Activated CD4-positive, alpha-beta memory T cell treated with anti-CD3 and anti-CD28 coated beads, Interleukin-2, amount 10 ng/mL, durations not matched to agents 7 days and 5 days (primary cell): ENCODE results near the gene LPCAT4. TPM values are rescaled to one million over a fixed set of nuclear protein-coding genes. Genes with fewer than 3 reads are reported as not detected.

Experiments used
- CTCF ChIA-PET: fragments of 350-600 bp; sonication (Branson Sonifier 250); formaldehyde crosslinking; loops from one replicate; lab custom pipeline; 2021; ENCODE audit warnings: antibody characterized with exemption, inconsistent platforms; lab: Charles Lee
- POLR2A ChIA-PET: fragments of 350-600 bp; sonication (Branson Sonifier 250); formaldehyde crosslinking; loops from one replicate; lab custom pipeline; 2021; ENCODE audit warnings: antibody characterized with exemption; lab: Charles Lee
- DNase-seq: peaks from one replicate; pipeline ENCODE4 v3.0.0-alpha.2; 2020
- H3K27ac Mint-ChIP-seq: one replicate; pipeline ENCODE4 v1.8.0; 2021; ENCODE audit warnings: mild to moderate bottlenecking, mixed read lengths
- H3K27me3 Mint-ChIP-seq: one replicate; pipeline ENCODE4 v1.8.0; 2021; ENCODE audit warnings: mixed read lengths
- H3K36me3 Mint-ChIP-seq: one replicate; pipeline ENCODE4 v1.8.0; 2021; ENCODE audit warnings: low read depth, mixed read lengths
- H3K4me1 Mint-ChIP-seq: one replicate; pipeline ENCODE4 v1.8.0; 2021; ENCODE audit warnings: mixed read lengths
- H3K4me3 Mint-ChIP-seq: one replicate; pipeline ENCODE4 v1.8.0; 2021; ENCODE audit warnings: mild to moderate bottlenecking, mixed read lengths
- H3K9me3 Mint-ChIP-seq: one replicate; pipeline ENCODE4 v1.8.0; 2021; ENCODE audit warnings: mixed read lengths
- total RNA-seq, 2 experiments: library from RNA; stranded (reverse); gene quantifications; one replicate each; pipeline ENCODE4 v1.2.3, GENCODE V29; 2021

LPCAT4 gene
- total RNA-seq, 2 experiments from 2014 or later, result 109 to 117 TPM

- Mint-ChIP-seq H3K9me3 (no peaks in the 10 kb centered on the region), H3K27me3 (no peaks in the 10 kb centered on the region), H3K27ac (peak overlapping the region; percentile 75), H3K4me1 (peaks cover 79% of the 10 kb centered on the region), H3K4me3 (no peak overlapping the region), H3K36me3 (peaks cover 12% of the 10 kb centered on the region)
- DNase-seq, result no peak
- ChIA-PET CTCF (interaction anchor here (1.1 to 2.8 kb wide), 2 partner anchors 35 to 92 kb away, joined by 5 to 10 read pairs; partner anchors contain the start of gene LPCAT4), POLR2A (interaction anchor here (1.4 kb wide), 1 partner anchor 14 kb away, joined by 4 read pairs; no protein-coding TSS in a partner anchor)
These were observed 34.4 kb downstream of the LPCAT4 start for GRCh38 chr15:34332553-34333120.

DNA sequence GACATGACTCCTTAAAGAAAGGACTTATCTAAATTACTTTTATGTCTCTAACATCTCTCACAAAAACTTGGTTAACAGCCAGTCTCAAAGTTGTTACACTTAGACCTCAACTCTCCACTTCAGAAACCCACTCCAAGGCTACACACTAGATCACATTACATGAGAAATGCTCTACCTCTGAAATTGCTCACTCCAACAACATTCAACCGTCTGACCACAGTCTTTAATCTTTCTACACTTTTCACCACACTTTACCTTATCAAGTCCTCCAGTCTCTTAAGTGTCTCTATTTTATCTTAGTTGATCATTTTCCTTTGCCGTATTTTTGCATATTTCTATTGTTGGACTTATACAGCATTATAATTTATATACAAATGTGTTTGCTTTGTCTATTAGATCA, 35.2 kb downstream of the LPCAT4 start:
- DNase-seq, result no peak
- H3K36me3 Mint-ChIP-seq, result peaks cover 10% of the 10 kb centered on the region
- peak overlapping the region; percentile 75 for H3K27ac Mint-ChIP-seq
- no peaks in the 10 kb centered on the region for H3K9me3 Mint-ChIP-seq
- ChIA-PET POLR2A (no interaction called here), CTCF (interaction anchor here (1.6 to 2.8 kb wide), 2 partner anchors 36 to 256 kb away, joined by 7 to 10 read pairs; partner anchors contain the start of gene LPCAT4)
- peak overlapping the region; percentile 0 for H3K4me3 Mint-ChIP-seq
- H3K27me3 Mint-ChIP-seq, result no peaks in the 10 kb centered on the region
- peaks cover 83% of the 10 kb centered on the region for H3K4me1 Mint-ChIP-seq

- H3K27ac Mint-ChIP-seq, result no peak overlapping the region
- CTCF ChIA-PET, result interaction anchor here (1.0 to 4.6 kb wide), 8 partner anchors 8 to 258 kb away, joined by 3 to 31 read pairs (median 10); partner anchors contain the start of genes KATNBL1, LPCAT4, NOP10 and NUTM1
- H3K4me3 Mint-ChIP-seq, result no peak overlapping the region
- peaks cover 10% of the 10 kb centered on the region for H3K36me3 Mint-ChIP-seq
- POLR2A ChIA-PET, result interaction anchor here (0.6 to 7.0 kb wide), 4 partner anchors 7 to 37 kb away, joined by 4 to 79 read pairs (median 16); partner anchors contain the start of genes LPCAT4, NOP10, NUTM1 and SLC12A6
- H3K4me1 Mint-ChIP-seq, result peaks cover 74% of the 10 kb centered on the region
- no peaks in the 10 kb centered on the region for H3K27me3 Mint-ChIP-seq
- no peaks in the 10 kb centered on the region for H3K9me3 Mint-ChIP-seq
- DNase-seq, result no peak
These were observed 36.7 kb downstream of the LPCAT4 start for GRCh38 chr15:34330279-34330678.

DNA sequence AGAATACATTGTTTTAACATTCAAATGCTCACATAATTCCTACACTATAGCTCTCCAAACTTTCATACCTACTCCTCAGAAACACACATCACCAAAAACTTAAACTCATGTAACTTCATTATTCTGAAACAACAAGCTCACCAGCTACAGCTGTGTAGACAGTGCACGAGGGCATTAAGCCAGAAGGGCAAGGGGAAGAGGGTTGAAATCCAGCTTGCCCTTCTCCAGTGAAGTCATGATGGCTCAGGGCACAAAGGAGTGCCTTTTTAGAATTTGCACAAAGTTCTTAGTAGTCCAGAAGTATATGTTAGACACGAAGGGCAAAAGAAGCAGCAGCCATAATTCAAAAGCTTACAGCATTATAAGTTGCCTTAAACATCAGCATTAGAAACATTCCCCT, 38.0 kb downstream of the LPCAT4 start:
- POLR2A ChIA-PET, result interaction anchor here (1.4 to 7.0 kb wide), 6 partner anchors 8 to 254 kb away, joined by 5 to 79 read pairs (median 13); partner anchors contain the start of genes GOLGA8B, LPCAT4, NOP10 and NUTM1

DNA sequence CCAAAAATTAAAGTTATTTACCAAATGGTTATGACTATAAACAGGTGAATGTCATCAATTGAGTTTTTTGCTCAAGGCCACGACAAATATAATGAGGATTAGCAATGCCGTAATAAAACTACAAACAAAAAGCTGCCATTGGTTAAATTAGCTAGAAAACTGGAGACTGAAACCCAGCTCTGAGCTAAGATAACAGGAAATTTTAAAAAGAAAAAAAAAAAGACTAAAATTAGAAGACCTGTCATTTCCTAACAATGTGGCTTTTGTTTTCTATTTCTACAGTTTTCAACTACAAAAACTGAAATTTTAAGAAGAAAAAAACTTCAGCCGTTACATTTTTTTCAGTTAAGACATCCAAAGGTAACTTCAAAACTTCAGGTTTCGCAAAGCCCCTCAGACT, 39.1 kb downstream of the LPCAT4 start:
- CTCF ChIA-PET, result interaction anchor here (0.6 to 4.6 kb wide), 8 partner anchors 10 to 246 kb away, joined by 3 to 31 read pairs (median 8); partner anchors contain the start of genes KATNBL1, LPCAT4, NOP10 and NUTM1
- H3K4me1 Mint-ChIP-seq, result peaks cover 56% of the 10 kb centered on the region
- H3K9me3 Mint-ChIP-seq, result no peaks in the 10 kb centered on the region
- H3K27me3 Mint-ChIP-seq, result no peaks in the 10 kb centered on the region
- POLR2A ChIA-PET, result interaction anchor here (0.6 to 7.0 kb wide), 8 partner anchors 9 to 264 kb away, joined by 3 to 79 read pairs (median 8); partner anchors contain the start of genes GOLGA8B, LPCAT4, NOP10 and NUTM1
- peak overlapping the region; percentile 6 for H3K4me3 Mint-ChIP-seq
- H3K36me3 Mint-ChIP-seq, result peaks cover 12% of the 10 kb centered on the region
- DNase-seq, result no peak
- H3K27ac Mint-ChIP-seq, result peak overlapping the region; percentile 76

More for the DNA sequence above, 38.0 kb downstream of the LPCAT4 start:
- CTCF ChIA-PET, result interaction anchor here (0.7 to 4.6 kb wide), 8 partner anchors 9 to 119 kb away, joined by 3 to 31 read pairs (median 12); partner anchors contain the start of genes KATNBL1, LPCAT4, NOP10 and NUTM1
- Mint-ChIP-seq H3K9me3 (no peaks in the 10 kb centered on the region), H3K4me3 (no peak overlapping the region), H3K27me3 (no peaks in the 10 kb centered on the region), H3K4me1 (peaks cover 64% of the 10 kb centered on the region), H3K36me3 (peaks cover 10% of the 10 kb centered on the region), H3K27ac (peak overlapping the region; percentile 60)
- no peak for DNase-seq

- CTCF ChIA-PET, result interaction anchor here (0.8 to 1.9 kb wide), 2 partner anchors 42 to 83 kb away, joined by 3 to 5 read pairs; partner anchors contain the start of gene LPCAT4
- POLR2A ChIA-PET, result interaction anchor here (1.5 to 7.0 kb wide), 2 partner anchors 9 to 12 kb away, joined by 3 to 79 read pairs; partner anchors contain the start of gene SLC12A6
- DNase-seq, result no peak
- H3K4me1 Mint-ChIP-seq, result peaks cover 38% of the 10 kb centered on the region
- no peaks in the 10 kb centered on the region for H3K27me3 Mint-ChIP-seq
- no peak overlapping the region for H3K4me3 Mint-ChIP-seq
- peaks cover 3% of the 10 kb centered on the region for H3K36me3 Mint-ChIP-seq
- no peaks in the 10 kb centered on the region for H3K9me3 Mint-ChIP-seq
- no peak overlapping the region for H3K27ac Mint-ChIP-seq
These were observed 41.6 kb downstream of the LPCAT4 start for GRCh38 chr15:34325368-34325767.

DNA sequence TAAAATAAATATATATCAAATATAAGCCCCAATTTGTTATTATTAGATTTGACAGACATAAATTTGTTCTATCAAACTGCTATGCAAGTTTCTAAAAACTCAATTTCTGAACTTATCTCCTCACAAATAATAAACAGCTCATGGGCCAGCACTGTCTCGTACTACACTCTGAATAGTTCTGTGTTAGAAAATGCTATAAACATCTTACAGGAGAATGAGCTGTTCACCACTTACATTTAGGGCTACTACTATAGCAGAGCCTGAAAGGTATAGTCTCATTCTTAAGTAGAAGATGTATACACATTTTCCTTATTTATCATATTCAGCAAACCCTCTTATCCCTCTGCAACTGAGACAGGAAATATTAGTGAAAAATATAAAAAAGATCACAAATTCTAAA, 42.1 kb downstream of the LPCAT4 start:
- no peaks in the 10 kb centered on the region for H3K9me3 Mint-ChIP-seq
- H3K4me1 Mint-ChIP-seq, result peaks cover 38% of the 10 kb centered on the region
- ChIA-PET POLR2A (interaction anchor here (1.5 to 7.0 kb wide), 2 partner anchors 8 to 12 kb away, joined by 3 to 79 read pairs; partner anchors contain the start of gene SLC12A6), CTCF (interaction anchor here (1.9 kb wide), 1 partner anchor 43 kb away, joined by 5 read pairs; the partner anchor contains the start of gene LPCAT4)
- no peak overlapping the region for H3K4me3 Mint-ChIP-seq
- no peaks in the 10 kb centered on the region for H3K27me3 Mint-ChIP-seq
- H3K27ac Mint-ChIP-seq, result no peak overlapping the region
- DNase-seq, result no peak
- peaks cover 6% of the 10 kb centered on the region for H3K36me3 Mint-ChIP-seq

DNA sequence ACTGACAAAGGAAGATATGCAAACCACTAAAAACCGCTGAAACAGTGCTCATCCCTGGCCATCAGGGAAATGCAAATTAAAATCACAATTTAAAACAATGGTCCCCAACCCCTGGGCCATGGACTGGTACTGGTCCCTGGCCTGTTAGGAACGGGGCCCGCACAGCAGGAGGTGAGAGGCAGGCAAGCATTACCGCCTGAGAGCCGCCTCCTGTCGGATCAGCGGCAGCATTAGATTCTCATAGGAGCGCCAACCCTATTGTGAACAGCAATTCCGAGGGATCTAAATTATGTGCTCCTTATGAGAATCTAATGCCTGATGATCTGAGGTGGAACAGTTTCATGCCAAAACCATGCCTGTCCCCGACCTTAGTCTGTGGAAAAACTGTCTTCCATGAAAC, 43.8 kb downstream of the LPCAT4 start:
- CTCF ChIA-PET, result no interaction called here
- H3K4me1 Mint-ChIP-seq, result peaks cover 33% of the 10 kb centered on the region
- H3K36me3 Mint-ChIP-seq, result peaks cover 6% of the 10 kb centered on the region
- no peak for DNase-seq
- no peak overlapping the region for H3K4me3 Mint-ChIP-seq
- no peak overlapping the region for H3K27ac Mint-ChIP-seq
- no peaks in the 10 kb centered on the region for H3K27me3 Mint-ChIP-seq
- POLR2A ChIA-PET, result no interaction called here
- H3K9me3 Mint-ChIP-seq, result no peaks in the 10 kb centered on the region

GRCh38 chr15:34318277-34319079, 48.5 kb downstream of the LPCAT4 start:
- ChIA-PET POLR2A (interaction anchor here (1.0 to 2.8 kb wide), 7 partner anchors 11 to 217 kb away, joined by 3 to 25 read pairs (median 4); partner anchors contain the start of genes EMC7, KATNBL1, LPCAT4 and NOP10), CTCF (interaction anchor here (0.7 to 2.2 kb wide), 6 partner anchors 10 to 118 kb away, joined by 3 to 16 read pairs (median 4); partner anchors contain the start of genes NOP10 and NUTM1)
- Mint-ChIP-seq H3K4me3 (peak overlapping the region; percentile 81), H3K27me3 (no peaks in the 10 kb centered on the region), H3K36me3 (peaks cover 15% of the 10 kb centered on the region), H3K4me1 (peaks cover 26% of the 10 kb centered on the region), H3K9me3 (no peaks in the 10 kb centered on the region), H3K27ac (peak overlapping the region; percentile 60)
- no peak for DNase-seq

DNA sequence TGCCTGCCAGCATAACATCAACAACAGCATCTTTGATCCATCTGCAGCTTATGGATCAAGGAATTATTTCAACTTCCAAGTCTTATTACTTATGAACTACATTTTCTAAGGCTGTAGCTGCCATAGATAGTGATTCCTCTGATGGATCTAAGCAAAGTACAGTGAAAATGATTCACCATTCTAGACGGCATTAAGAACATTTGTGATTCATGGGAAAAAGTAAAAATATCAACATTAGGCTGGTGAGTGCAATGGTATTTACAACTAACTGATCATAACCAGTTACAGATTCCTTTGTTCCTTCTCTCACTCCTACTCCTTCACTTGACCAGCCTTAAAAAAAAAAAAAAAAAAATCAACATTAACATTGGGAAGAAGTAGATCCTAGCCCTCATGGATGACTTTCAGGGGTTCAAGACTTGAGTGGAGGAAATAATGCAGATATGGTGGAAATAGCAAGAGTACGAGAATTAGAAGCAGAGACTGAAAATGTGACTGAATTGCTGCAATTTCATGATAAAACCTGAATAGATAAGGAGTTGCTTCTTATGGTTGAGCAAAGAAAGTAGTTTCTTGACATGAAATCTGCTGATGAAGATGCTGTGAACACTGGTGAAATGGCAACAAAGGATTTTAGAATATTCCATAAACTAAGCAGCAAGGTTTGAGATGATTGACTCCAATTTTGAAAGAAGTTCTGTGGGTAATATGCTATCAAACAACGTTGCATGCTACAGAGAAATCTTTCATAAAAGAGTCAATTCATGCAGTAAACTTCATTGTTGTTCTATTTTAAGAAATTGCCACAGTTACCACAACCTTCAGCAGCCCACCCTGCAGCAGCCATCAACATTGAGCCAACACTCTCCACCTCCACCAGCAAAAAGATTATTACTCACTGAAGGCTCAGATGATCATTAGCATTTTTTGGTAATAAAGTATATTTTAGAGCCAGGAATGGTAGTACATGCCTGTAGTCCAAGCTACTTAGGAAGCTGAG, 52.2 kb downstream of the LPCAT4 start:
- ChIA-PET CTCF (interaction anchor here (1.1 kb wide), 1 partner anchor 30 kb away, joined by 4 read pairs; no protein-coding TSS in a partner anchor), POLR2A (interaction anchor here (1.7 to 2.0 kb wide), 2 partner anchors 22 to 23 kb away, joined by 4 to 6 read pairs; partner anchors contain the start of gene SLC12A6)
- Mint-ChIP-seq H3K27me3 (no peaks in the 10 kb centered on the region), H3K9me3 (no peaks in the 10 kb centered on the region), H3K4me3 (no peak overlapping the region), H3K4me1 (peaks cover 22% of the 10 kb centered on the region), H3K36me3 (peaks cover 13% of the 10 kb centered on the region), H3K27ac (no peak overlapping the region)
- no peak for DNase-seq

DNA sequence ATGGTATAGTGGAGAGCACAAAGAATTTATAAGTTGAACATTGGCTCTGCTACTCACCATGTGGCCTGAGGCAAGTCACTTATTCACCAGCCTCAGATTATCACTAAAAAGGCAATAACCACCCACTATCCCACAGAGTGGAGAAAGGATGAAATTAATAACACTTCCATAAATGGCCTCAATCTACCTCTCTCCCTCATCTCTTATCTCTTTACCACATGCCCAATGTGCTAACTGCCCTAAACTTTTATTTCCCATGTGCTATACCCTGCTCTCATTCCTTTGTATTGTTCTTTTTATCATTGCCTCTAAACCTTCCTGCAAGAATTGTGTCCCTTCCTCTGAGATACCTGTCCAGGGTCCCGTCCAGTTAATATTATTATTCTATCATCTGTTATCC, 55.4 kb downstream of the LPCAT4 start:
- CTCF ChIA-PET, result no interaction called here
- H3K27ac Mint-ChIP-seq, result no peak overlapping the region
- no peak overlapping the region for H3K4me3 Mint-ChIP-seq
- no peak for DNase-seq
- no peaks in the 10 kb centered on the region for H3K27me3 Mint-ChIP-seq
- H3K4me1 Mint-ChIP-seq, result peaks cover 9% of the 10 kb centered on the region
- POLR2A ChIA-PET, result interaction anchor here (1.2 kb wide), 1 partner anchor 48 kb away, joined by 3 read pairs; no protein-coding TSS in a partner anchor
- H3K9me3 Mint-ChIP-seq, result no peaks in the 10 kb centered on the region
- H3K36me3 Mint-ChIP-seq, result peaks cover 16% of the 10 kb centered on the region
